Activated CD8-positive, alpha-beta T cell treated with anti-CD3 and anti-CD28 coated beads for 36 hours (primary cell): ENCODE measurements around the gene SRC. TPM values are rescaled to one million over a fixed set of nuclear protein-coding genes. Genes with fewer than 3 reads are reported as not detected.

Experiments
- ATAC-seq: fragments of 200-7000 bp; cut with Tn5 transposase; one replicate; pipeline ENCODE4 v1.10.0; 2021; ENCODE audit warnings: mild to moderate bottlenecking, moderate library complexity
- CTCF ChIA-PET: fragments of 350-600 bp; sonication (Branson Sonifier 250); formaldehyde crosslinking; loops from one replicate; lab custom pipeline; 2021; ENCODE audit warnings: antibody characterized with exemption; lab: Charles Lee
- POLR2A ChIA-PET: fragments of 350-600 bp; sonication (Branson Sonifier 250); formaldehyde crosslinking; loops from one replicate; lab custom pipeline; 2021; ENCODE audit warnings: antibody characterized with exemption; lab: Charles Lee
- DNase-seq: peaks from one replicate; pipeline ENCODE4 v3.0.0-alpha.2; 2020
- H3K27ac Mint-ChIP-seq: one replicate; pipeline ENCODE4 v1.8.0; 2021; ENCODE audit warnings: mild to moderate bottlenecking, mixed read lengths
- H3K27me3 Mint-ChIP-seq: one replicate; pipeline ENCODE4 v1.8.0; 2021; ENCODE audit warnings: mixed read lengths
- H3K36me3 Mint-ChIP-seq: one replicate; pipeline ENCODE4 v1.8.0; 2021; ENCODE audit warnings: low read depth, mixed read lengths
- H3K4me1 Mint-ChIP-seq: one replicate; pipeline ENCODE4 v1.8.0; 2021; ENCODE audit warnings: low read depth, mixed read lengths
- H3K4me3 Mint-ChIP-seq: one replicate; pipeline ENCODE4 v1.8.0; 2021; ENCODE audit warnings: mild to moderate bottlenecking, moderate library complexity, mixed read lengths
- H3K9me3 Mint-ChIP-seq: one replicate; pipeline ENCODE4 v1.8.0; 2021; ENCODE audit warnings: mixed read lengths
- CTCF ChIP-seq: fragments of 200-600 bp; IDR thresholded peaks from one replicate; pipeline ENCODE4 v1.8.0; 2022; ENCODE audit warnings: antibody characterized with exemption, mild to moderate bottlenecking
- intact Hi-C: fragments of 100-400 bp; cut with micrococcal nuclease; formaldehyde crosslinking; loops from one replicate; pipeline ENCODE4 v1.10.0; 2022
- total RNA-seq, 2 experiments: library from RNA; stranded (reverse); gene quantifications; one replicate each; pipeline ENCODE4 v1.2.3, GENCODE V29; 2021

Gene SRC
- total RNA-seq, 2 experiments from 2014 or later: 0.88 to 2.4 TPM

GRCh38 chr20:37403107-37404033 lies 57.4 kb downstream of the SRC start:
- Mint-ChIP-seq H3K27ac (no peak overlapping the region), H3K9me3 (no peaks in the 10 kb centered on the region), H3K4me3 (no peak overlapping the region), H3K4me1 (peaks cover 10% of the 10 kb centered on the region), H3K27me3 (peaks cover 14% of the 10 kb centered on the region), H3K36me3 (no peaks in the 10 kb centered on the region)
- intact Hi-C loops: no loop called here
- no peak for TF ChIP-seq CTCF
- ChIA-PET POLR2A (no interaction called here), CTCF (no interaction called here)
- DNase-seq (no peak), ATAC-seq (no peak)

GRCh38 chr20:37404461-37404890 lies 58.5 kb downstream of the SRC start:
- Mint-ChIP-seq H3K4me1 (peaks cover 10% of the 10 kb centered on the region), H3K27ac (no peak overlapping the region), H3K9me3 (no peaks in the 10 kb centered on the region), H3K36me3 (no peaks in the 10 kb centered on the region), H3K27me3 (peaks cover 24% of the 10 kb centered on the region), H3K4me3 (no peak overlapping the region)
- DNase-seq (no peak), ATAC-seq (no peak)
- intact Hi-C loops: no loop called here
- ChIA-PET POLR2A (no interaction called here), CTCF (no interaction called here)
- no peak for TF ChIP-seq CTCF

GRCh38 chr20:37405351-37405897 lies 59.5 kb downstream of the SRC start:
- Mint-ChIP-seq H3K4me1 (peaks cover 10% of the 10 kb centered on the region), H3K27ac (no peak overlapping the region), H3K36me3 (no peaks in the 10 kb centered on the region), H3K4me3 (no peak overlapping the region), H3K27me3 (peaks cover 24% of the 10 kb centered on the region), H3K9me3 (no peaks in the 10 kb centered on the region)
- intact Hi-C loops: no loop called here
- POLR2A ChIA-PET: no interaction called here
- CTCF ChIA-PET: no interaction called here
- DNase-seq: no peak
- ATAC-seq: no peak
- no peak for TF ChIP-seq CTCF

GRCh38 chr20:37406010-37406998 lies 60.4 kb downstream of the SRC start:
- CTCF ChIA-PET: no interaction called here
- no peaks in the 10 kb centered on the region for H3K36me3 Mint-ChIP-seq
- peaks cover 10% of the 10 kb centered on the region for H3K4me1 Mint-ChIP-seq
- ATAC-seq (peak; percentile 74), DNase-seq (peak; percentile 33)
- no peak for TF ChIP-seq CTCF
- peaks cover 24% of the 10 kb centered on the region for H3K27me3 Mint-ChIP-seq
- H3K27ac Mint-ChIP-seq: peak overlapping the region; percentile 23
- H3K9me3 Mint-ChIP-seq: no peaks in the 10 kb centered on the region
- intact Hi-C loops: no loop called here
- H3K4me3 Mint-ChIP-seq: peak overlapping the region; percentile 45
- POLR2A ChIA-PET: interaction anchor here (0.7 kb wide), 1 partner anchor 21 kb away, joined by 3 read pairs; no protein-coding TSS in a partner anchor
